ENCODE results near the gene FCRL4.

GRCh38 chr1:157595356-157595755 is 2.5 kb downstream of the FCRL4 start:
- no peak for TF ChIP-seq POLR2A (IDR thresholded peaks at IDR 0.05)
- no peak for TF ChIP-seq POLR2AphosphoS5 (IDR thresholded peaks at IDR 0.05)
